WI38 (cell line): Measurements from ENCODE around the gene ZNF736.
A peak's percentile ranks its signal among the peaks of the same experiment; 100 is the strongest.
"Not testable (repeated sequence)": the region's sequence is repeated elsewhere in the genome, so short reads cannot be mapped to it uniquely, and the experiment has no call there.

Experiments
- H3K4me3 ChIP-seq: 2 replicates; pipeline ENCODE4 v1.5.1; 2011; ENCODE audit warnings: low read depth, mild to moderate bottlenecking, control low read depth, low read length
- CTCF ChIP-seq: IDR thresholded peaks from 2 replicates; pipeline ENCODE4 v1.5.1; 2012; ENCODE audit warnings: low read depth, mild to moderate bottlenecking, control low read depth, low read length

Gene ZNF736

GRCh38 chr7:64313740-64314491 lies at the start of gene ZNF736:
ZNF736 (plus strand) TSS chr7:64313961; CDS start chr7:64314151, 190 bp downstream.
- no peak for TF ChIP-seq CTCF
- peak within 1 kb of the TSS; percentile 95 for H3K4me3 ChIP-seq

GRCh38 chr7:64266341-64266919 lies 47.3 kb upstream of the ZNF736 start:
- TF ChIP-seq CTCF = no peak

GRCh38 chr7:64277630-64278029 lies 36.1 kb upstream of the ZNF736 start:
- TF ChIP-seq CTCF = no peak
- no peak overlapping the region for H3K4me3 ChIP-seq

More at GRCh38 chr7:64266341-64266919, 47.3 kb upstream of the ZNF736 start:
- H3K4me3 ChIP-seq = no peak overlapping the region

- no peak for TF ChIP-seq CTCF
- no peak overlapping the region for H3K4me3 ChIP-seq
Measured at GRCh38 chr7:64294701-64295420, 18.9 kb upstream of the ZNF736 start.

- H3K4me3 ChIP-seq = not testable (repeated sequence)
Measured at GRCh38 chr7:64297418-64297817, 16.3 kb upstream of the ZNF736 start.

GRCh38 chr7:64300641-64301405 lies 12.9 kb upstream of the ZNF736 start:
- H3K4me3 ChIP-seq = no peak overlapping the region
- TF ChIP-seq CTCF = no peak

GRCh38 chr7:64307254-64308015 lies 6.3 kb upstream of the ZNF736 start:
- peak overlapping the region; percentile 61 for H3K4me3 ChIP-seq
- TF ChIP-seq CTCF = no peak
